ENCODE measurements around the gene CD59.

DNA sequence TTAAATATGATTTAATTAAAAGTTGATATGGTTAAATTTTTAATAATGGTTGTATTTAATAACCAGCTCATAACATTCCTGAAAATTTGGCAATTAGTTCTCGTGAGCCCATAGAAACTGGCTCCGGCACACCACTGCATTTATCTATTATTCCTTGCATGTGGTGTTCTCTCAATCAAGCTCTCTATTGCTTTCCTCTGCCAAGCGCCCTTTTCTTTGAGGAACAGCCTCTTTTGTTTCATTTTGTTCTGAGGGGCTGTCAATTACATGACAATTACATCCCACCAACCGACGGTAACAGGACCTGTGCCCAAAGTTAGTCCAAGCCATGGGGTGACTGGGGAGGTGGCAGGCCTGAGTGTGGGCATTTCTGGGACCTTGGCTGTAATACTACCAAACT is 43.7 kb downstream of the CD59 start:
- TF ChIP-seq, protein P1, sequence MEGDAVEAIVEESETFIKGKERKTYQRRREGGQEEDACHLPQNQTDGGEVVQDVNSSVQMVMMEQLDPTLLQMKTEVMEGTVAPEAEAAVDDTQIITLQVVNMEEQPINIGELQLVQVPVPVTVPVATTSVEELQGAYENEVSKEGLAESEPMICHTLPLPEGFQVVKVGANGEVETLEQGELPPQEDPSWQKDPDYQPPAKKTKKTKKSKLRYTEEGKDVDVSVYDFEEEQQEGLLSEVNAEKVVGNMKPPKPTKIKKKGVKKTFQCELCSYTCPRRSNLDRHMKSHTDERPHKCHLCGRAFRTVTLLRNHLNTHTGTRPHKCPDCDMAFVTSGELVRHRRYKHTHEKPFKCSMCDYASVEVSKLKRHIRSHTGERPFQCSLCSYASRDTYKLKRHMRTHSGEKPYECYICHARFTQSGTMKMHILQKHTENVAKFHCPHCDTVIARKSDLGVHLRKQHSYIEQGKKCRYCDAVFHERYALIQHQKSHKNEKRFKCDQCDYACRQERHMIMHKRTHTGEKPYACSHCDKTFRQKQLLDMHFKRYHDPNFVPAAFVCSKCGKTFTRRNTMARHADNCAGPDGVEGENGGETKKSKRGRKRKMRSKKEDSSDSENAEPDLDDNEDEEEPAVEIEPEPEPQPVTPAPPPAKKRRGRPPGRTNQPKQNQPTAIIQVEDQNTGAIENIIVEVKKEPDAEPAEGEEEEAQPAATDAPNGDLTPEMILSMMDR (conservative IDR thresholded peaks at IDR 0.05; ENCODE audit: low read depth, low read length), result no peak
- TF ChIP-seq EZH2 (IDR thresholded peaks at IDR 0.05; ENCODE audit: borderline replicate concordance, low read depth, low read length, poor library complexity, severe bottlenecking), result no peak
